Breast epithelium (tissue), 3 donors: ENCODE results near the gene PTPRN2.

Source experiments
- POLR2AphosphoS5 ChIP-seq, 3 donors: sonication (generic); formaldehyde crosslinking; IDR thresholded peaks; one replicate each; pipeline ENCODE4 v1.6.1; 2017; ENCODE audit warnings: antibody characterized with exemption in 3 of 3
- TF ChIP-seq, protein P1 (sequence below), 3 donors: fragments of 450-650 bp; IDR thresholded peaks; one replicate each; pipeline ENCODE4 v1.5.1; 2016 to 2017; ENCODE audit warnings: antibody characterized with exemption in 3 of 3, mild to moderate bottlenecking in 3 of 3, moderate library complexity in 3 of 3

DNA sequence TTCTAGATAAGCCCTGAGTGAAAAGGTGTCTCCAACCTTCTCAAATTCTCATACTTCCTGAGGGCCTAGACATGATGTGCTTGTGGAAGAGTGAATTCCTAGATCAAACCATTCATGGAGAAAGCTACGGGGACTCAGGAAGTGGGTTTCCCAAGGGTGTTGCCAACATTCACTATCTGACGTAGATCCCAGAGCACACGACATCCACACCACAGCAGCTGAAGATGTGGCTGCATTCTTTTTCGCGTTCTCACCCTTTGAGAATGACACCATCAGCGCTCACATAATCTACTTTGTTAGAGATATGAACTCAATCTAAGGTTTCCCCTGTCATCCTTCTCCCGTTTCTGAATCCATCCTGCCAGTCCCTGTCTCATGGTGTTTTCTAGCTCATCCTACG is 960.0 kb downstream of the PTPRN2 start:
- TF ChIP-seq, protein P1, sequence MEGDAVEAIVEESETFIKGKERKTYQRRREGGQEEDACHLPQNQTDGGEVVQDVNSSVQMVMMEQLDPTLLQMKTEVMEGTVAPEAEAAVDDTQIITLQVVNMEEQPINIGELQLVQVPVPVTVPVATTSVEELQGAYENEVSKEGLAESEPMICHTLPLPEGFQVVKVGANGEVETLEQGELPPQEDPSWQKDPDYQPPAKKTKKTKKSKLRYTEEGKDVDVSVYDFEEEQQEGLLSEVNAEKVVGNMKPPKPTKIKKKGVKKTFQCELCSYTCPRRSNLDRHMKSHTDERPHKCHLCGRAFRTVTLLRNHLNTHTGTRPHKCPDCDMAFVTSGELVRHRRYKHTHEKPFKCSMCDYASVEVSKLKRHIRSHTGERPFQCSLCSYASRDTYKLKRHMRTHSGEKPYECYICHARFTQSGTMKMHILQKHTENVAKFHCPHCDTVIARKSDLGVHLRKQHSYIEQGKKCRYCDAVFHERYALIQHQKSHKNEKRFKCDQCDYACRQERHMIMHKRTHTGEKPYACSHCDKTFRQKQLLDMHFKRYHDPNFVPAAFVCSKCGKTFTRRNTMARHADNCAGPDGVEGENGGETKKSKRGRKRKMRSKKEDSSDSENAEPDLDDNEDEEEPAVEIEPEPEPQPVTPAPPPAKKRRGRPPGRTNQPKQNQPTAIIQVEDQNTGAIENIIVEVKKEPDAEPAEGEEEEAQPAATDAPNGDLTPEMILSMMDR (IDR thresholded peaks at IDR 0.05): no peak
- TF ChIP-seq POLR2AphosphoS5 (IDR thresholded peaks at IDR 0.05): no peak
